ENCODE data around the gene HOXD3. TPM values are rescaled to one million over a fixed set of nuclear protein-coding genes. Genes with fewer than 3 reads are reported as not detected.

The HOXD3 gene
- total and polyA plus RNA-seq, 9 donors = 6.7 to 18.7 (median 14.8) TPM

DNA sequence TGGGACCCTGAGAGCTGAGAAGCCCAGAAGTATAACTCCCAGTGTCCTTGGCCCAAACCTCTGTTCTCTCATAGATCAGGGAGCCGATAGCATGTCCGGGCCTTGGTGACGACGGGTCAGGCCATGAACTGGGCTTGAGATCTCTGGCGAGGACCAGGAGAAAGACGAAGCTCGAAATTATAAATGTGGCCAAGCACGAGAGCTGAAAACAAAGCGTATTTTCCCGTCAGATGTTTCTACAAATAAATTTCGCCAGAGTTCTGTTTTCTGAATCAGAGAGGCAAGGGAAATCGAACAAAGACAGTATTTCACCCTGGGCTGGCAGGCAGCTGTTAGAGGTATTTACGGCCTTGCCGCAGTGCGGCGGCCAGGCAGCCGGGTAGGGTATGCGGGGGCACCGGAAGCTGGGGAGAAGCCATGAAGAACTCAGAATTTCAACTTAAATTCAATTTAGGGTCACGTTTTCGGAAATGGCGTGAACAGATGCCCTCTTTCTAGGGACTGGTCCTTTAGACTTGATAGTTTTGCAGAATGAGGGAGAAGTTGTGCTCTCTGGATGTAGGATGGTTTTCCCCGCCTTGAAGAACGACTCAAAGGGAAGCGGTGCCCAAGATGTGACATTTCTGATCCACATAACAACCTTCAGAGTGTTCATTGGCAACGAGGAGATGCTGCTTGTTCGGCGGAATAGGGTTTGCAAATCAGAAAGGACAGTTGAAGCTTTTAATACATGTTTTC is 18.0 kb upstream of the HOXD3 start:
- peak in 4 of 5 donors; percentile 38 to 62 (median 48) for DNase-seq
- H3K27ac ChIP-seq = peak overlapping the region; percentile 80 to 99
- H3K4me1 ChIP-seq (ENCODE audit: insufficient read depth) = peaks cover 16% of the 10 kb centered on the region
- H3K36me3 ChIP-seq = no peaks in the 10 kb centered on the region
- no peaks in the 10 kb centered on the region for H3K9me3 ChIP-seq
- no peak for TF ChIP-seq POLR2A (IDR thresholded peaks at IDR 0.05)
- no peak for TF ChIP-seq CTCF (IDR thresholded peaks at IDR 0.05)
- no peak for TF ChIP-seq EP300 (IDR thresholded peaks at IDR 0.05)
- intact Hi-C loops (cut with DNase I) = loop anchor here in 1 of 4 donors (10.0 kb wide), 1 partner anchor 1126 kb away; the partner anchor contains the start of gene NFE2L2
- H3K27me3 ChIP-seq = no peaks in the 10 kb centered on the region
- WGBS, 3 donors = 4 to 12% (median 9%) methylated on average over 28 of the region's 28 CpGs
- peak overlapping the region; percentile 53 for H3K4me3 ChIP-seq

DNA sequence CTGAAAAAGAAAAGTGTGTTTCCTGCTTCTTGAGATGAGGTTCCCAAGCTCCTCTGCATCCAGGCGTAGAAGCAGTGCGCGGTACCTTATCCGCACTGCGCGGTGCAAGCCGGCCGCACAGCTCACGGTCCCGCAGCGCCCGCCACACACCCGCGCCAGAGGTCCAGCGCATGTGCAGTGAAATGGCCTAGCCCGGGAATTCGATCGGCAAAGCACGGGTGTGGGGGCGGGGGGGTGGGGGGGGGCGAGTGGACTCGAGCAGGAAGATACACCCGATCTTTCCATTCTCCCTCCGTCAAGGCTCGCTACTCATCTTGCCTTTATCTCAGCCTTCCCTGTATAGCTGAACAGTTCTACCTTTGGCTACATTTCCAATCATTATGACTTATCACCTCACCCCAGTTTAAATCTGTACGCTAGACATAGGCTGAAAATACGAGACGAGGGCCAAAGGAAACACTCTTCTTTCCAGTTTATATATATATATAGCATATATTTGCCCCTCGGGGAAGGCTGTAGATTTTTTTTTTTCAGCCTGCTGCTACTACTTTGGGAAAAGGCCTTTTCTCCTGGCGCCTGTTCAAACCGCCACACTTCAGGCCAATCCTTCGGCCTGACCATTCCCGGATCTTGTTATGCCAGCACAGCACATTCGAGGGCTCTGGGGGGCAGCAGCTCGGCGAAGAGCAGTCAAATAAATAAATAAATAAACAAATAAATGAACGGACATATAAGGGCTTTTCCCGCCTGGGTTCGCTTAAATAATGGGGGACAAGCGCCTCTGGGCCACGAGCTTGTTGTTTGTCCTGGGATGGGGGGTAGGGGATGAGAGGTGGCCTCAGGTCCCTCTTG is 17.2 kb upstream of the HOXD3 start:
- WGBS, 3 donors = 5 to 6% (median 5%) methylated on average over 41 of the region's 41 CpGs
- H3K4me3 ChIP-seq = peak overlapping the region; percentile 53
- no peaks in the 10 kb centered on the region for H3K36me3 ChIP-seq
- H3K4me1 ChIP-seq (ENCODE audit: insufficient read depth) = peaks cover 10% of the 10 kb centered on the region
- no peaks in the 10 kb centered on the region for H3K9me3 ChIP-seq
- H3K27ac ChIP-seq = peak overlapping the region; percentile 80 to 99
- TF ChIP-seq EP300 (IDR thresholded peaks at IDR 0.05) (no peak), POLR2A (IDR thresholded peaks at IDR 0.05) (peak; percentile 42), CTCF (IDR thresholded peaks at IDR 0.05) (no peak)
- peak; percentile 72 to 81 (median 75) for DNase-seq
- intact Hi-C loops (cut with DNase I) = loop anchor here (2.0 to 10.0 kb wide), 7 partner anchors 125 to 1125 kb away; partner anchors contain the start of genes MTX2 (in 1 of the 4) and NFE2L2 (in 1 of the 4)
- H3K27me3 ChIP-seq = no peaks in the 10 kb centered on the region

GRCh38 chr2:176140513-176141317 is 16.4 kb upstream of the HOXD3 start:
- no peaks in the 10 kb centered on the region for H3K27me3 ChIP-seq
- WGBS, 3 donors = 7 to 18% (median 7%) methylated on average over 16 to 48 of the region's 48 CpGs
- TF ChIP-seq EP300 (IDR thresholded peaks at IDR 0.05) = no peak
- peak; percentile 98 to 99 (median 98) for TF ChIP-seq CTCF (IDR thresholded peaks at IDR 0.05)

DNA sequence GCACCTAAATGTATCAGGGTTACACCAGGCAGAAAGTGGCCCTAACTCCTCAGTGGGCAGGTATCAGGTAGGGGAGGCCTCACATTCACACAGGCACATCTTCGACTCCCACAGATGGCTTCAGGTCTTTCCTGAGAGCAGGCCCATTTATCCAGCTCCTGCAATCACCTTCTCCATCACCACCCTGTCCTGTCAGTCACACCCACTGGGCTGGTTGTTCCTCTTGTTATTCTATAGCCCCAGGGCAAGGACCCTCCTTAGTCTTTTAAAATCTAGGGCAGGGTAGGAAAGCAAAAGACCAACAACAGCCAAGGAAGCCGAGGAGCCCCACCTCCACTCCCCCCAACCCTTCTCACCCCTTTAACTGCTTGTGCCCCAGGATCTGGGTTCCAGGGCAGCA is 14.8 kb upstream of the HOXD3 start:
- no peaks in the 10 kb centered on the region for H3K27me3 ChIP-seq
- intact Hi-C loops (cut with DNase I) = loop anchor here in 3 of 4 donors (5.0 to 10.0 kb wide), 4 partner anchors 123 to 495 kb away; partner anchors contain the start of gene MTX2 (in 1 of the 3)
- 85 to 89% (median 88%) methylated on average over 2 of the region's 2 CpGs for WGBS, 3 donors
- DNase-seq = peak in 1 of 5 donors; percentile 3
- no peak overlapping the region for H3K4me3 ChIP-seq
- no peaks in the 10 kb centered on the region for H3K9me3 ChIP-seq
- H3K4me1 ChIP-seq (ENCODE audit: insufficient read depth) = peaks cover 9% of the 10 kb centered on the region
- TF ChIP-seq CTCF (IDR thresholded peaks at IDR 0.05) (no peak), EP300 (IDR thresholded peaks at IDR 0.05) (no peak), POLR2A (IDR thresholded peaks at IDR 0.05) (no peak)
- H3K36me3 ChIP-seq = no peaks in the 10 kb centered on the region
- no peak overlapping the region for H3K27ac ChIP-seq

More at GRCh38 chr2:176140513-176141317, 16.4 kb upstream of the HOXD3 start:
- Histone ChIP-seq H3K4me1 (ENCODE audit: insufficient read depth) (peaks cover 9% of the 10 kb centered on the region), H3K27ac (peak overlapping the region; percentile 80 to 99), H3K4me3 (peak overlapping the region; percentile 53), H3K36me3 (no peaks in the 10 kb centered on the region), H3K9me3 (no peaks in the 10 kb centered on the region)
- DNase-seq = peak; percentile 84 to 90 (median 90)
- intact Hi-C loops (cut with DNase I) = loop anchor here (2.0 to 10.0 kb wide), 6 partner anchors 124 to 497 kb away; partner anchors contain the start of gene MTX2 (in 1 of the 4)
